HG03025 (cell line): ENCODE measurements around the gene IFNA7.
"Not testable (repeated sequence)": the region's sequence is repeated elsewhere in the genome, so short reads cannot be mapped to it uniquely, and the experiment has no call there.

ENCODE experiments used
- ATAC-seq: cut with Tn5 transposase; IDR thresholded peaks from one replicate; pipeline ENCODE4 v1.9.1; 2021; ENCODE audit warnings: mild to moderate bottlenecking, moderate library complexity; ENCODE audit not compliant: unreplicated experiment, low FRiP score

Gene IFNA7

GRCh38 chr9:21182810-21183736, 18.9 kb downstream of the IFNA7 start:
- peak; percentile 89 for ATAC-seq

- ATAC-seq, result no peak
Measured at GRCh38 chr9:21174671-21175070, 27.3 kb downstream of the IFNA7 start.

DNA sequence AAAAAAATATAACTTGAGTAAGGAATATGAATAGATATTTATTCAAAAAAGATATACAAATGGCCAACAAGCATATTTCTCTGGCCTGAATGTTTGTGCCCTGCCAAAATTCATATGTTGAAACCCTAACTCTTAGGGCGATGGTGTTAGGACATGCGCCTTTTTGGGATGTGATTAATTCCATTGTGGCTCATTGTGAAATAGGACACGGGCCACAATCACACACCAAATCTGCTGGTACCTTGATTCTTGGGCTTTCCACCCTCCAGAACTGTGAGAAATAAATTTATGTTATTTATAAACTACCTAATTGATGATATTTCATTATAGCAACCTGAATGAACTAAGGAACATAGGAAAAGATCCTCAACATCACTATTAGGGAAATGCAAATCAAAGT, 29.8 kb downstream of the IFNA7 start:
- ATAC-seq, result no peak

- no peak for ATAC-seq
Measured at GRCh38 chr9:21171351-21171750, 30.7 kb downstream of the IFNA7 start.

DNA sequence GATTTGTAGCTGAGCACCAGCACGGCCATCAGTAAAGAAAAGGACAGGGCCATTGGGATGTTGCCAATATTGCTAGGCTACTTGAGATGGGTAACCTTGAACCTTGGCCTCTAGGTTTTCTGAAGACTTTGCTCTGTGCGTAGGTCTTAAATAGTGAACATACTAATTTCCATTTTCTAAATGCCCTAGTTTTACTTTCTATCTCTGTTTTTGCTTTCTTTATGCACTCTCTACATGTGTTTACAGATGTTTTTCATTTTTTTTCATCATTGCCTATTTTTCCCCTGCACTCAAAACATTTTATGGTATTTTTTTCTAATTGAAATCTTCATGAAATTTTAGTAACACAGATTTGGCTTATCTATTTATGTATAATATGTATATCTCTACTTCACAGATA, 35.4 kb downstream of the IFNA7 start, which contains the start of gene IFNA21:
TSS of gene IFNA21 (minus strand) at position 101 of the 400 bp plus-strand sequence. CDS start at position 53, 48 bp downstream.
- ATAC-seq, result not testable (repeated sequence)

- ATAC-seq, result no peak
Measured at GRCh38 chr9:21165516-21165915, 36.5 kb downstream of the IFNA7 start.

- ATAC-seq, result peak; percentile 87
Measured at GRCh38 chr9:21160178-21160577, 41.8 kb downstream of the IFNA7 start.

DNA sequence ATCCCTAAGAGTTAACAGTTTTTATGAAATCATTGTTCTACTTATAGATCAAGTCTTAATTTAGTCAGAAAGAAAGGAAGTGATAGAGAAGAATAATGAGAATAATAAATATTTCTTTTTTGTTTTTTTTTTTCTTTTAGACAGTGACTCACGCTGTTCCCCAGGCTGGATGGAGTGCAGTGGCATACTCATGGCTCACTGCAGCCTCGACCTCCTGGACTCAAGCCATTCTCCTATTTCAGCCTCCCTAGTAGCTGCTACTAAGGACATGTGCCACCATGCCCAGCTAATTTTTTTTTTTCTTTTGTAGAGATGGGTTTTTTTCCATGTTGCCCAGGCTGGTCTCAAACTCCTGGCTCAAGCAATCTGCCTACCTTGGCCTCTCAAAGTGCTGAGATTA, 46.5 kb downstream of the IFNA7 start:
- ATAC-seq, result no peak

- ATAC-seq, result no peak
Measured at GRCh38 chr9:21154018-21154608, 47.9 kb downstream of the IFNA7 start.

DNA sequence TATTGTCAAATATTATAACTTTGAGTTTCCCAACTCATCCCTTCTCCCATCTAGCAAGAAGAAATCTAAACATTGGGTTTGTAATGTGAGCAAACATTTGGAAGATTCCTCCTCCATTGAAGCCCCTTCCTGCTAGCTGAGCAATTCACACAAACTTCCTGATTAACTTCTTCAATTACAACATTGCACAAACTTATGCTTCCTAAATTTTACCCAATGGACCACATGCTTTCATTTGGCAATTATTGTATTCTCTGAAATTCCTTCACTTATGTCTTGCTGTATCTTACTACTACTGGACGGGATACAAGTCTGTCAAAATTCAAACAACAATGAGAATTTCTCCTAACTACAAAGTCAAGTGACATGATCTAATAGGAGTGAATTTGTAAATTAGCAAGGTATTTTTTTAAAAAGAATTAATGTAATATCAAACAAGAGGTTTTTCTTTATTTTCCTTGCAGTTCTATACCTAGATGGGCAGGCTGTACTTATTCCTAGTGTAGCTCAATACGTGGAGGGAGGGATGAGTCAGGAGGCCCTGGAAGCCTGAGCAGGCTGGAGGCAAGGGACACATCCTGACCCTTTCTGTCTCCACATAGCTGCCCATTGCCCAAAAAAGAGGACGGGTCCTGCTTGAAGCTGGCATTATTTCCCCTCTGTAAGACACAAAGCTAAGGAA, 48.5 kb downstream of the IFNA7 start:
- no peak for ATAC-seq
